ENCODE measurements around the gene ZCCHC2. TPM values are rescaled to one million over a fixed set of nuclear protein-coding genes. Genes with fewer than 3 reads are reported as not detected.

Gene ZCCHC2
- total RNA-seq, 1 donor from 2014 or later: 5.5 TPM

- peak overlapping the region; percentile 43 for H3K27ac Mint-ChIP-seq
- H3K79me2 ChIP-seq (ENCODE audit: low read depth): no peaks in the 10 kb centered on the region
- H3K4me1 Mint-ChIP-seq: peaks cover 69% of the 10 kb centered on the region
- peaks cover 42% of the 10 kb centered on the region for H3K4me1 ChIP-seq
- H3K4me3 Mint-ChIP-seq: no peak overlapping the region
- H3K27me3 ChIP-seq: no peaks in the 10 kb centered on the region
- no peak overlapping the region for H3K9ac ChIP-seq
- no peak for DNase-seq (ENCODE audit: low spot score)
- H3K27ac ChIP-seq: no peak overlapping the region
- no peak overlapping the region for H2AFZ ChIP-seq (replicated peaks)
- H3K4me2 ChIP-seq: no peak overlapping the region
- no peaks in the 10 kb centered on the region for H3K36me3 ChIP-seq
- H3K9me3 Mint-ChIP-seq: peaks cover 9% of the 10 kb centered on the region
- peaks cover 31% of the 10 kb centered on the region for H3F3A ChIP-seq (ENCODE audit: low read depth)
- H3K9me3 ChIP-seq (ENCODE audit: low read depth): no peaks in the 10 kb centered on the region
- peaks cover 16% of the 10 kb centered on the region for H3K27me3 Mint-ChIP-seq (ENCODE audit: insufficient read depth, low read depth)
- no peaks in the 10 kb centered on the region for H3K36me3 Mint-ChIP-seq
- no peak overlapping the region for H3K4me3 ChIP-seq
- no peaks in the 10 kb centered on the region for H4K20me1 ChIP-seq (ENCODE audit: low read depth)
- TF ChIP-seq EZH2phosphoT487 (IDR thresholded peaks at IDR 0.05) (no peak), EZH2 (IDR thresholded peaks at IDR 0.05) (no peak), CTCF (IDR thresholded peaks at IDR 0.05) (no peak)
Observed at GRCh38 chr18:62607302-62607701, 84.5 kb downstream of the ZCCHC2 start.

- no peaks in the 10 kb centered on the region for H3K36me3 ChIP-seq
- Mint-ChIP-seq H3K27ac (peak overlapping the region; percentile 43), H3K4me1 (peaks cover 71% of the 10 kb centered on the region), H3K36me3 (no peaks in the 10 kb centered on the region), H3K27me3 (ENCODE audit: insufficient read depth, low read depth) (peaks cover 11% of the 10 kb centered on the region), H3K9me3 (peaks cover 9% of the 10 kb centered on the region), H3K4me3 (no peak overlapping the region)
- H4K20me1 ChIP-seq (ENCODE audit: low read depth): no peaks in the 10 kb centered on the region
- no peaks in the 10 kb centered on the region for H3K79me2 ChIP-seq (ENCODE audit: low read depth)
- no peaks in the 10 kb centered on the region for H3K9me3 ChIP-seq (ENCODE audit: low read depth)
- no peaks in the 10 kb centered on the region for H3K27me3 ChIP-seq
- H3K9ac ChIP-seq: no peak overlapping the region
- peaks cover 45% of the 10 kb centered on the region for H3K4me1 ChIP-seq
- H3F3A ChIP-seq (ENCODE audit: low read depth): peaks cover 31% of the 10 kb centered on the region
- DNase-seq (ENCODE audit: low spot score): no peak
- no peak for TF ChIP-seq CTCF (IDR thresholded peaks at IDR 0.05)
- TF ChIP-seq EZH2phosphoT487 (IDR thresholded peaks at IDR 0.05): no peak
- no peak overlapping the region for H2AFZ ChIP-seq (replicated peaks)
- H3K4me3 ChIP-seq: no peak overlapping the region
- H3K27ac ChIP-seq: no peak overlapping the region
- no peak overlapping the region for H3K4me2 ChIP-seq
Observed at GRCh38 chr18:62607708-62608428, 85.0 kb downstream of the ZCCHC2 start.

GRCh38 chr18:62609764-62610163 lies 86.9 kb downstream of the ZCCHC2 start:
- H3K4me3 Mint-ChIP-seq: peak overlapping the region; percentile 38
- Histone ChIP-seq H3K9me3 (ENCODE audit: low read depth) (no peaks in the 10 kb centered on the region), H2AFZ (replicated peaks) (no peak overlapping the region), H3K27me3 (no peaks in the 10 kb centered on the region), H3K4me2 (peak overlapping the region; percentile 74), H3K4me1 (peaks cover 45% of the 10 kb centered on the region), H3K9ac (no peak overlapping the region), H3K4me3 (no peak overlapping the region), H3K79me2 (ENCODE audit: low read depth) (no peaks in the 10 kb centered on the region), H3K27ac (no peak overlapping the region), H3K36me3 (no peaks in the 10 kb centered on the region), H3F3A (ENCODE audit: low read depth) (peaks cover 31% of the 10 kb centered on the region), H4K20me1 (ENCODE audit: low read depth) (no peaks in the 10 kb centered on the region)
- peak overlapping the region; percentile 44 for H3K27ac Mint-ChIP-seq
- no peaks in the 10 kb centered on the region for H3K36me3 Mint-ChIP-seq
- peaks cover 55% of the 10 kb centered on the region for H3K4me1 Mint-ChIP-seq
- no peak for DNase-seq (ENCODE audit: low spot score)
- H3K9me3 Mint-ChIP-seq: peaks cover 2% of the 10 kb centered on the region
- peaks cover 8% of the 10 kb centered on the region for H3K27me3 Mint-ChIP-seq (ENCODE audit: insufficient read depth, low read depth)
- TF ChIP-seq CTCF (IDR thresholded peaks at IDR 0.05): no peak
- TF ChIP-seq EZH2 (IDR thresholded peaks at IDR 0.05): no peak
- no peak for TF ChIP-seq EZH2phosphoT487 (IDR thresholded peaks at IDR 0.05)
